Suprapubic skin (tissue), 3 donors: Measurements from ENCODE around the gene EME2.

Source experiments
- CTCF ChIP-seq, 2 donors: fragments of 200-600 bp in 1 of 2; fragments of 450-650 bp in 1 of 2; sonication (generic) in 1 of 2; IDR thresholded peaks; one replicate each; pipeline ENCODE4 v1.5.1; 2016 to 2019; ENCODE audit warnings: antibody characterized with exemption in 2 of 2, mild to moderate bottlenecking in 1 of 2, moderate library complexity in 1 of 2
- POLR2A ChIP-seq, 2 donors: fragments of 450-650 bp; IDR thresholded peaks; one replicate each; pipeline ENCODE4 v1.6.1; 2017; ENCODE audit warnings: antibody characterized with exemption in 2 of 2, mild to moderate bottlenecking in 2 of 2, moderate library complexity in 2 of 2

- TF ChIP-seq CTCF (IDR thresholded peaks at IDR 0.05) (no peak), POLR2A (IDR thresholded peaks at IDR 0.05) (no peak)
Observed at GRCh38 chr16:1790261-1790610, 17.6 kb downstream of the EME2 start.
